Liver (tissue), 9 donors: ENCODE results near the gene TRDMT1. TPM values are rescaled to one million over a fixed set of nuclear protein-coding genes. Genes with fewer than 3 reads are reported as not detected.

Source experiments
- DNase-seq: peaks from one replicate; pipeline ENCODE4 v3.0.0-alpha.2; 2017; ENCODE audit warnings: low spot score
- H3K27ac ChIP-seq, 2 donors: one replicate each; pipeline ENCODE4 v1.7.0; 2013; ENCODE audit warnings: inconsistent platforms in 2 of 2, low read length in 2 of 2, control low read depth in 1 of 2, low read depth in 1 of 2, mild to moderate bottlenecking in 1 of 2
- H3K27me3 ChIP-seq, 4 donors: one replicate each; pipeline versions ENCODE4 v1.6.1 to v1.7.0; 2013; ENCODE audit warnings: low read length in 3 of 4, inconsistent platforms in 1 of 4, mild to moderate bottlenecking in 1 of 4, moderate library complexity in 1 of 4; ENCODE audit not compliant: control insufficient read depth in 4 of 4, insufficient read depth in 4 of 4
- H3K36me3 ChIP-seq, 4 donors: one replicate each; pipeline versions ENCODE4 v1.6.1 to v1.7.0; 2013; ENCODE audit warnings: low read length in 3 of 4, mild to moderate bottlenecking in 3 of 4, low read depth in 1 of 4, moderate library complexity in 1 of 4; ENCODE audit not compliant: control insufficient read depth in 4 of 4, insufficient read depth in 3 of 4
- H3K4me1 ChIP-seq, 4 donors: one replicate each; pipeline versions ENCODE4 v1.6.1 to v1.7.0; 2013; ENCODE audit warnings: low read length in 3 of 4, mild to moderate bottlenecking in 3 of 4, moderate library complexity in 1 of 4; ENCODE audit not compliant: control insufficient read depth in 4 of 4, insufficient read depth in 4 of 4
- H3K4me3 ChIP-seq, 3 donors: one replicate each; pipeline versions ENCODE4 v1.6.1 to v1.7.0; 2013; ENCODE audit warnings: low read length in 3 of 3, control low read depth in 1 of 3, low read depth in 1 of 3, mild to moderate bottlenecking in 1 of 3
- H3K9ac ChIP-seq, 2 donors: one replicate each; pipeline ENCODE4 v1.7.0; 2013; ENCODE audit warnings: low read length in 2 of 2, mild to moderate bottlenecking in 2 of 2, moderate library complexity in 2 of 2, control low read depth in 1 of 2, low read depth in 1 of 2
- H3K9me3 ChIP-seq, 4 donors: one replicate each; pipeline versions ENCODE4 v1.6.1 to v1.7.0; 2013; ENCODE audit warnings: low read length in 3 of 4; ENCODE audit not compliant: control insufficient read depth in 4 of 4
- ATF3 ChIP-seq: IDR thresholded peaks from 2 replicates; pipeline ENCODE4 v1.6.1; 2016; ENCODE audit warnings: antibody characterized with exemption
- FOXA1 ChIP-seq: IDR thresholded peaks from 2 replicates; pipeline ENCODE4 v1.6.1; 2016; ENCODE audit warnings: antibody characterized with exemption
- GABPA ChIP-seq, 2 donors: IDR thresholded peaks in 1 of 2; conservative IDR thresholded peaks in 1 of 2; 2 replicates each; pipeline ENCODE4 v1.6.1; 2016; ENCODE audit warnings: antibody characterized with exemption in 2 of 2, mild to moderate bottlenecking in 1 of 2, moderate library complexity in 1 of 2
- JUND ChIP-seq, 2 donors: IDR thresholded peaks; 2 replicates each; pipeline ENCODE4 v1.6.1; 2016; ENCODE audit warnings: antibody characterized with exemption in 2 of 2
- NR2F2 ChIP-seq: IDR thresholded peaks from 2 replicates; pipeline ENCODE4 v1.6.1; 2016; ENCODE audit warnings: antibody characterized with exemption
- RAD21 ChIP-seq, 2 donors: IDR thresholded peaks; 2 replicates each; pipeline ENCODE4 v1.6.1; 2016; ENCODE audit warnings: antibody characterized with exemption in 2 of 2, mild to moderate bottlenecking in 2 of 2
- YY1 ChIP-seq: IDR thresholded peaks from 2 replicates; pipeline ENCODE4 v1.6.1; 2016; ENCODE audit warnings: antibody characterized with exemption, mild to moderate bottlenecking
- ZBTB33 ChIP-seq: IDR thresholded peaks from 2 replicates; pipeline ENCODE4 v1.6.1; 2016; ENCODE audit warnings: antibody characterized with exemption
- WGBS: extraction: QIAGEN DNeasy Blood & Tissue Kit; methylation state at CpG from one replicate; pipeline ENCODE4 v1.1.7; 2013; 5-methylcytosine and 5-hydroxymethylcytosine counted together
- polyA plus RNA-seq, 2 donors: library from polyadenylated mRNA; stranded (reverse) in 1 of 2; unstranded in 1 of 2; fragments of 200-250 nt in 1 of 2; fragments of >200 nt in 1 of 2; fragmentation: Nextera tagmentation in 1 of 2; extraction: Ambion mirVana in 1 of 2; gene quantifications; one replicate each; pipeline versions ENCODE4 v1.2.1 to v1.2.3, GENCODE V29; 2013 to 2015
- total RNA-seq, 2 donors: library from RNA; depleted of rRNA; stranded (reverse); fragments of >200 nt; gene quantifications; one replicate each; pipeline ENCODE4 v1.2.3, GENCODE V29; 2014
- TF ChIP-seq, protein P1 (sequence below): IDR thresholded peaks from 2 replicates; pipeline ENCODE4 v1.6.1; 2016; ENCODE audit warnings: antibody characterized with exemption
- TF ChIP-seq, protein P2 (sequence below): fragments of 150-350 bp; IDR thresholded peaks from 2 replicates; pipeline ENCODE4 v1.5.1; 2017; ENCODE audit warnings: improper control_type of control experiment, low read depth, low read length; ENCODE audit not compliant: missing input control
- donor health status: healthy.
- donor health status: healthy.
- donor health status: healthy.
- donor health status: healthy.
- donor health status: healthy.

TRDMT1 gene
- total and polyA plus RNA-seq, 4 donors: 0.38 to 2.4 (median 1.1) TPM

DNA sequence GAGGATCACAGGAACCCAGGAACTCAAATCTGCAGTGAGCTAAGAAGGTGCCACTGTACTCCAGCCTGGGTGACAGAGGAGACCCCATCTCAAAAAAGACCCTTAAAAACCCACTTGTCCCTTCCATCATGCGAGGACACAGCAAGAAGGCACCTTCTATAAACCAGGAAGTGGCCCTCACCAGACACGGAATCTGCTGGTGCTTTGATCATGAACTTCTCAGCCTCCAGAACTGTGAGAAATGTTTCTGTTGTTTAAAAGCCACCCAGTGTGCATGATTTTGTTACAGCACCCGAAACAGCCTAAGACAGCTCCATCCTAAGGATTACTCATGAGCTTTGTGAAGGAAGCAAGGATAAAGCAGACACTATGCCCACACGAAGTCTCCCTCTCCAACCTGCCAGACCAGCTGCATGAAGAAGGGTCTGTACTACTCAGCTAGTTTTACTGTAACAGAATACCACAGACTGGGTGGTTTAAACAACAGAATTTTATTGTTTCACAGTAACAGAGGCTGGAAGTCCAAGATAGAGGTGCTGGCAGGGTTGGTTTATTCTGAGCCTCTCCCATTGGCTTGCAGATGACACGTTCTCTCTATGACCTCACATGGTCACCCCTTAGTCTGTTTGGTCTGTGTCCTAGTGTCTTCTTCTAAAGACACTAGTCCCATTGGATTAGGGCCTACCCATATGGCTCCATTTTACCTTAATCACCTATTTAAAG is 40.3 kb upstream of the TRDMT1 start:
- H3K9ac ChIP-seq: no peak overlapping the region
- TF ChIP-seq YY1 (no peak), ATF3 (no peak), NR2F2 (no peak), GABPA (IDR thresholded peaks at IDR 0.05 in 1 of 2, conservative IDR thresholded peaks at IDR 0.05 in 1 of 2) (no peak), JUND (IDR thresholded peaks at IDR 0.05) (no peak), RAD21 (IDR thresholded peaks at IDR 0.05) (no peak)
- TF ChIP-seq, protein P1, sequence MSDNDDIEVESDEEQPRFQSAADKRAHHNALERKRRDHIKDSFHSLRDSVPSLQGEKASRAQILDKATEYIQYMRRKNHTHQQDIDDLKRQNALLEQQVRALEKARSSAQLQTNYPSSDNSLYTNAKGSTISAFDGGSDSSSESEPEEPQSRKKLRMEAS: no peak
- TF ChIP-seq, protein P2, sequence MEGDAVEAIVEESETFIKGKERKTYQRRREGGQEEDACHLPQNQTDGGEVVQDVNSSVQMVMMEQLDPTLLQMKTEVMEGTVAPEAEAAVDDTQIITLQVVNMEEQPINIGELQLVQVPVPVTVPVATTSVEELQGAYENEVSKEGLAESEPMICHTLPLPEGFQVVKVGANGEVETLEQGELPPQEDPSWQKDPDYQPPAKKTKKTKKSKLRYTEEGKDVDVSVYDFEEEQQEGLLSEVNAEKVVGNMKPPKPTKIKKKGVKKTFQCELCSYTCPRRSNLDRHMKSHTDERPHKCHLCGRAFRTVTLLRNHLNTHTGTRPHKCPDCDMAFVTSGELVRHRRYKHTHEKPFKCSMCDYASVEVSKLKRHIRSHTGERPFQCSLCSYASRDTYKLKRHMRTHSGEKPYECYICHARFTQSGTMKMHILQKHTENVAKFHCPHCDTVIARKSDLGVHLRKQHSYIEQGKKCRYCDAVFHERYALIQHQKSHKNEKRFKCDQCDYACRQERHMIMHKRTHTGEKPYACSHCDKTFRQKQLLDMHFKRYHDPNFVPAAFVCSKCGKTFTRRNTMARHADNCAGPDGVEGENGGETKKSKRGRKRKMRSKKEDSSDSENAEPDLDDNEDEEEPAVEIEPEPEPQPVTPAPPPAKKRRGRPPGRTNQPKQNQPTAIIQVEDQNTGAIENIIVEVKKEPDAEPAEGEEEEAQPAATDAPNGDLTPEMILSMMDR: no peak
- peaks cover 0 to 4% (median 0%) of the 10 kb centered on the region in 4 donors for H3K27me3 ChIP-seq
- H3K27ac ChIP-seq: no peak overlapping the region
- H3K36me3 ChIP-seq: peaks cover 0 to 4% (median 0%) of the 10 kb centered on the region in 4 donors
- H3K9me3 ChIP-seq: peaks cover 0 to 2% (median under 1%) of the 10 kb centered on the region in 4 donors
- DNase-seq: no peak
- 87% methylated on average over 5 of the region's 5 CpGs for WGBS
- H3K4me3 ChIP-seq: no peak overlapping the region
- no peaks in the 10 kb centered on the region for H3K4me1 ChIP-seq

DNA sequence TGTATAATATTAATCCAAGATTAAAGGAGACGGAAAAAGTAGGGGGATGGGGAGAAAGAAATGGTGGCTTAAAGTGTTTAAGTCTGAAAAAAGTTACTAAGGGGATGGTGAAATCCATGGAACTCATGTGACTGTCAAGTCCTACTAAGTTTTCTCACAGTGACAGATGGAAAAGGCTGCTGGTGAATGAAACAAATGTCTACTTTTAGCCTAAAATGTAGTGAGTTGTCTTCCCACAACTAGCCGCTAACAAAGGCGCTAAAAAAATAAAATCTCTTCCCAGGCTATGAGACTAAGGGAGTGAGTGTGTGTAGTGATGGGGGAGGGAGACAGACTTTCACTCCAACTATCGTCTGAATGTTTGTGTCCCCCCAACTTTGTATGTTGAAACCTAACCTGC is 39.1 kb upstream of the TRDMT1 start:
- no peak for TF ChIP-seq FOXA1
- Histone ChIP-seq H3K27me3 (peaks cover 0 to 4% (median 0%) of the 10 kb centered on the region in 4 donors), H3K27ac (no peak overlapping the region), H3K36me3 (peaks cover 0 to 4% (median 0%) of the 10 kb centered on the region in 4 donors), H3K9ac (no peak overlapping the region), H3K4me1 (no peaks in the 10 kb centered on the region), H3K4me3 (no peak overlapping the region), H3K9me3 (peaks cover 0 to 2% (median under 1%) of the 10 kb centered on the region in 4 donors)
- DNase-seq: no peak
- 91% methylated on average over 4 of the region's 4 CpGs for WGBS

- no peak overlapping the region for H3K4me3 ChIP-seq
- H3K9me3 ChIP-seq: peaks cover 0 to 2% (median under 1%) of the 10 kb centered on the region in 4 donors
- no peak for TF ChIP-seq ZBTB33
- TF ChIP-seq FOXA1: no peak
- no peaks in the 10 kb centered on the region for H3K4me1 ChIP-seq
- no peak overlapping the region for H3K9ac ChIP-seq
- H3K27me3 ChIP-seq: peaks cover 0 to 4% (median 0%) of the 10 kb centered on the region in 4 donors
- H3K27ac ChIP-seq: no peak overlapping the region
- WGBS: 92% methylated on average over 2 of the region's 2 CpGs
- H3K36me3 ChIP-seq: peaks cover 0 to 4% (median 0%) of the 10 kb centered on the region in 4 donors
- DNase-seq: no peak
Measured at GRCh38 chr10:17240096-17240495, 38.6 kb upstream of the TRDMT1 start.
